Neural crest cell (in vitro differentiated cells): Measurements from ENCODE around the gene CENPM. TPM values are rescaled to one million over a fixed set of nuclear protein-coding genes. Genes with fewer than 3 reads are reported as not detected.

Experiments used
- DNase-seq: peaks from one replicate; pipeline ENCODE4 v3.0.0; 2021; ENCODE audit warnings: low read depth, mixed read lengths, low spot score
- H3K27ac Mint-ChIP-seq: one replicate; pipeline ENCODE4 v1.8.0; 2021; ENCODE audit warnings: mild to moderate bottlenecking, mixed read lengths; ENCODE audit not compliant: unreplicated experiment
- H3K27me3 Mint-ChIP-seq: 2 replicates; pipeline ENCODE4 v1.8.0; 2021; ENCODE audit warnings: low read depth, mild to moderate bottlenecking, mixed read lengths
- H3K36me3 Mint-ChIP-seq: 2 replicates; pipeline ENCODE4 v1.8.0; 2021; ENCODE audit warnings: low read depth, mild to moderate bottlenecking, mixed read lengths
- H3K4me1 Mint-ChIP-seq: 2 replicates; pipeline ENCODE4 v1.8.0; 2021; ENCODE audit warnings: mixed read lengths
- H3K4me3 Mint-ChIP-seq: one replicate; pipeline ENCODE4 v1.8.0; 2021; ENCODE audit warnings: mild to moderate bottlenecking, mixed read lengths
- H3K9me3 Mint-ChIP-seq: 2 replicates; pipeline ENCODE4 v1.8.0; 2021; ENCODE audit warnings: mixed read lengths
- CTCF ChIP-seq: fragments of 200-600 bp; sonication (generic); conservative IDR thresholded peaks from 2 replicates; pipeline ENCODE4 v1.5.0; 2021; ENCODE audit warnings: antibody characterized with exemption, mild to moderate bottlenecking
- microRNA-seq: library from miRNA; unstranded; fragments of <30 nt; microRNA quantifications from one replicate; pipeline ENCODE4, GENCODE V29; 2020
- total RNA-seq: library from RNA; stranded (reverse); gene quantifications from 2 replicates; pipeline ENCODE4 v1.2.1, GENCODE V29; 2021

CENPM gene
- total RNA-seq, 1 donor from 2014 or later = 48.9 TPM

GRCh38 chr22:41891407-41891806 lies 55.5 kb downstream of the CENPM start:
- Mint-ChIP-seq H3K36me3 (peaks cover 22% of the 10 kb centered on the region), H3K4me1 (no peaks in the 10 kb centered on the region), H3K9me3 (no peaks in the 10 kb centered on the region), H3K4me3 (no peak overlapping the region), H3K27ac (no peak overlapping the region), H3K27me3 (no peaks in the 10 kb centered on the region)
- no peak for TF ChIP-seq CTCF
- no peak for DNase-seq

Small RNAs within 50 kb of the gene (microRNA-seq; reads per million reads assigned to microRNA genes)
- gene MIR33A = 359 reads per million, percentile 73 among the genes with 10 or more reads in this experiment

Other genes starting within 250 kb of the CENPM start
- 0.16 and 0.48 TPM in 2 replicates for gene MEI1, start 247.6 kb downstream of the CENPM start, total RNA-seq
- gene CCDC134, start 146.5 kb downstream of the CENPM start, total RNA-seq = 23.0 and 26.0 TPM in 2 replicates
- gene SREBF2, start 114.0 kb downstream of the CENPM start, total RNA-seq = 194 and 209 TPM in 2 replicates
- gene SHISA8, start 32.1 kb downstream of the CENPM start, total RNA-seq = 0.19 TPM in 1 of 2 replicates, not detected in the other
- 4.0 and 4.4 TPM in 2 replicates for gene TNFRSF13C, start 20.3 kb downstream of the CENPM start, total RNA-seq
- gene SEPTIN3, start 22.3 kb upstream of the CENPM start, total RNA-seq = 71.5 and 75.0 TPM in 2 replicates
- gene WBP2NL, start 51.6 kb upstream of the CENPM start, total RNA-seq = not detected in 2 replicates
- 21.2 and 21.4 TPM in 2 replicates for gene NAGA, start 123.7 kb upstream of the CENPM start, total RNA-seq
- 1.3 and 1.5 TPM in 2 replicates for gene PHETA2, start 127.1 kb upstream of the CENPM start, total RNA-seq
- gene SMDT1, start 132.5 kb upstream of the CENPM start, total RNA-seq = 65.7 and 70.9 TPM in 2 replicates
- gene NDUFA6, start 143.6 kb upstream of the CENPM start, total RNA-seq = 104 and 120 TPM in 2 replicates
- gene CYP2D6, start 183.7 kb upstream of the CENPM start, total RNA-seq = 3.5 and 3.7 TPM in 2 replicates